Keratinocyte (primary cell): Measurements from ENCODE around the gene SUN1.

Experiments
- CTCF ChIP-seq, 3 experiments: IDR thresholded peaks in 1 of 3; conservative IDR thresholded peaks in 1 of 3; optimal IDR thresholded peaks in 1 of 3; 2 replicates in 2 of 3; 3 replicates in 1 of 3; pipeline versions ENCODE3 to v1.5.1; 2011; ENCODE audit warnings: low read length in 3 of 3, mild to moderate bottlenecking in 3 of 3, moderate library complexity in 2 of 3, control low read depth in 1 of 3, inconsistent platforms in 1 of 3; ENCODE audit not compliant: insufficient read depth in 2 of 3; ENCODE audit errors: extremely low read depth in 1 of 3
- EZH2 ChIP-seq: IDR thresholded peaks from one replicate; pipeline ENCODE4 v1.6.1; 2012; ENCODE audit warnings: inconsistent platforms, mild to moderate bottlenecking, low read length, moderate library complexity

- TF ChIP-seq EZH2 (no peak), CTCF (optimal IDR thresholded peaks at IDR 0.05 in 1 of 3, IDR thresholded peaks at IDR 0.05 in 1 of 3, conservative IDR thresholded peaks at IDR 0.05 in 1 of 3; ENCODE audit: extremely low read depth in 1 of 3, insufficient read depth in 2 of 3, low read length in 3 of 3) (no peak)
These were observed 7.6 kb upstream of the SUN1 start for GRCh38 chr7:824664-825063.
